ENCODE results near the gene HOXB2.
"Not testable (repeated sequence)": the region's sequence is repeated elsewhere in the genome, so short reads cannot be mapped to it uniquely, and the experiment has no call there.

Gene HOXB2

DNA sequence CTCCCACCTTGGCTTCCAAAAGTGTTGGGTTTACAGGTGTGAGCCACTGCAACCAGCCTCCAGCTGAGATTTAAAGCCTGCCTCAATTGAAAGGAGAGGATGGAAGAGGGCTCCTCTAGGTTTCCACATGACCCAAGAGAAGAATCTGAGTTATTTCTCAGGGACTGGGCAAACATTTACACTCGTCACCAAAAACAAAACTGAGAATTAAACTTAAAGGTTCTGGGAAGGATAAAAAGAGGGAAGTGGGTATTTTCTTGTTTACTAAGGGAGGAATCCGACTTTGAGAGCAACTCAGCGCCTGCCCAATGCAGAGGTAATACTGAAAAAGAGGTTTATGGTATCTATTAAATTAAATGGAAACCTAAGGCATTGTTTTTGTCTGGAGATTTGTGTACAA, 27.4 kb downstream of the HOXB2 start:
- in situ Hi-C loops (cut with MboI; ENCODE audit: low sequenced_read_pairs): no loop called here

- in situ Hi-C loops (cut with MboI; ENCODE audit: low sequenced_read_pairs): no loop called here
Observed at GRCh38 chr17:48515925-48516900, 28.7 kb downstream of the HOXB2 start.

GRCh38 chr17:48514477-48514876, 30.4 kb downstream of the HOXB2 start:
- in situ Hi-C loops (cut with MboI; ENCODE audit: low sequenced_read_pairs): no loop called here

GRCh38 chr17:48513666-48514455, 31.0 kb downstream of the HOXB2 start:
- in situ Hi-C loops (cut with MboI; ENCODE audit: low sequenced_read_pairs): no loop called here

DNA sequence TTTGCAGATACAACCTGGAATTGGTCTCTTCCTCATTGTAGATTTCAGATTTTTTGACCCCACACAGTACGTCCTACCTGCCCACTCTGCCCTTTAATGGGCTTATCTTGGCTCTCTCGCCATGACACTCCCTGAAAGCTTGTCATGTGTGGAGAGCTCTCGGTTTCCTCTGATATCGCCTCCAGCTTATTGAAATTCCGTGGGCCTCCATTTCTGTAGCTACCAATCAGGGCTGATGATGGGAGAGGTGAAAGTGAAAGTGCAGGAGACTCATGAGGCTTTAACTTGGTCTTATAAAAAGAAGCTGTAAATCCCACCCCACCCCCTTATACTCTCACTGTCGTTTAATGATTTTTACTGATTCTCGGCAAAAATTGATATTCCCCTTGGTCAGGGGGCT, 31.8 kb downstream of the HOXB2 start:
- in situ Hi-C loops (cut with MboI; ENCODE audit: low sequenced_read_pairs): no loop called here

DNA sequence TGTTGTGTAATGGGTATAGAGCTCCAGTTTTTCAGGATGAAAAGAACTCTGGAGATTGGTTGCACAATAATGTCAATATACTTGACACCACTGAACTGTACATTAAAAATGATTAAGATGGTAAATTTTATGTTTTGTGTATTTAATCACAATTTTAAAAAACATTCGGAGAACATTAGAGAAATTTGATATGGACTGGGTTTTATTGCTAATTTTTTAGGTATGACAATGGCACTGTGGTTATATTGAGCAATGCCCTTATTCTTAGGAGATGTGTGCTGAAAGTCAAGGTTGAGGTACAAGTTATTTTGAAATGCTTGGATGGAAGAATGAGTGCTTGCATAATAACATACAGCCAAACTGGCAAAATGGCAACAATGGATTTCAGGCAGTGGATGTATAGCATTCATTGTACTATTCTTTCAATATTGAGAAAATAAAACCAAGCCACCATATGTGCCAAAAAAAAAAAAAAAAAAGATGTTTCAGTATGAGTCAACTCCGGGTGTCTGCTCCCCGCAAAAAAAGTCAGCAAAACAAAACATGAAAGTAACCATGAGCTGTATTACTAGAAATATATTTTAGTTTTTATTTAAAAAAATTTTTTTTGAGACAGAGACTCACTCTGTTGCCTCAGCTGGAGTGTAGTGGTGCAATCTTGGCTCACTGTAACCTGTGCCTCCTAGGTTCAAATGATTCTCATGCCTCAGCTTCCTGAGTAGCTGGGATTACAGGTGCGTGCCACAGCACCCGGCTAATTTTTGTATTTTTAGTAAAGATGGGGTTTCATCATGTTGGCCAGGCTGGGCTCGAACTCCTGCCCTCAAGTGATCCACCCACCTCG, 33.9 kb downstream of the HOXB2 start:
- in situ Hi-C loops (cut with MboI; ENCODE audit: low sequenced_read_pairs): no loop called here

DNA sequence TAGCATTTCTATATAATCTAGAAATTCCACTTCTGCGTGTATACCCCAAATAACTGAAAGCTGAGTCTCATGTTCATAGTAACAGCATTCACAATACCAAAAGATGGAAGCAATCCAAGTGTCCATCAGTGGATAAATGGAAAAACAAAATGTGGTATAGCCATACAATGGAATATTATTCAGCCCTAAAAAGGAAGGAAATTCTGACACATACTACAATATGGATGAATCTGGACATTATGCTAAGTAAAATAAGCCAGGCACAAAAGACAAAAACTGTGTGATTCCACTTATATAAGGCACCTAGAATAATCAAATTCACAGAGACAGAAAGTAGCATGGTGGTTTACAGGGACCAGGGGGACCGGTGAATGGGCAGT, 34.5 kb downstream of the HOXB2 start:
- in situ Hi-C loops (cut with MboI; ENCODE audit: low sequenced_read_pairs): no loop called here

DNA sequence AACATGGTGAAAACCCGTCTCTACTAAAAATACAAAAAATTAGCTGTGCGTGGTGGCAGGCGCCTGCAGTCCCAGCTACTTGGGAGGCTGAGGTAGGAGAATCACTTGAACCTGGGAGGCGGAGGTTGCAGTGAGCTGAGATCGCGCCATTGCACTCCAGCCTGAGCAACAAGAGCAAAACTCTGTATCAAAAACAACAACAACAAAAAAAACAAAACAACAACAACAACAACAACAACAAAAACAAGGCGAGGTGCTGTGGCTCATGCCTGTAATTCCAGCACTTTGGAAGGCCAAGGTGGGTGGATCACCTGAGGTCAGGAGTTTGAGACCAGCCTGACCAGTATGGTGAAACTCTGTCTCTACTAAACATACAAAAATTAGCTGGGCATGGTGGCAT, 35.2 kb downstream of the HOXB2 start:
- in situ Hi-C loops (cut with MboI; ENCODE audit: low sequenced_read_pairs): not testable (repeated sequence)

- in situ Hi-C loops (cut with MboI; ENCODE audit: low sequenced_read_pairs): no loop called here
Observed at GRCh38 chr17:48506246-48506645, 38.7 kb downstream of the HOXB2 start.

- in situ Hi-C loops (cut with MboI; ENCODE audit: low sequenced_read_pairs): no loop called here
Observed at GRCh38 chr17:48505788-48506187, 39.1 kb downstream of the HOXB2 start.

- in situ Hi-C loops (cut with MboI; ENCODE audit: low sequenced_read_pairs): no loop called here
Observed at GRCh38 chr17:48504953-48505352, 40.0 kb downstream of the HOXB2 start.

DNA sequence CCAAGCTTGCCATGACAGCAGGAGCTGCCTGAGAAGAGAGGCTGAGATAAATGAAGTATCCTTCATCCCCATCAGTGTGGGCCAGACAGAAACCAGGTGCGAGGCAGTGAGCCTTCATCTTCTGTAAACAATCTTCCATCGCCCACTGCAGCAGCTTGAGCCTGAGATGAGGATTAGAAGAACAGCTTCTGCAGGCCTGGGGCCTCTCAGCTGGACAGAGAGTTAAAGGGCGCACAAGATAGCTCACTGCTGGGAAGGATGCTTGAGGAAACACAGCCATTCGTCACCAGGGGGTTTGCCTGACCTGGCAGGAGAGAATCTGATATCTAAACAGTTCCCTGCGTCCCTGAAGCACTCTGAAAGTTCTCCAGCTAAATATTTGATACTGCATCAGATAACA, 41.2 kb downstream of the HOXB2 start:
- in situ Hi-C loops (cut with MboI; ENCODE audit: low sequenced_read_pairs): no loop called here

- in situ Hi-C loops (cut with MboI; ENCODE audit: low sequenced_read_pairs): no loop called here
Observed at GRCh38 chr17:48502901-48503300, 42.0 kb downstream of the HOXB2 start.

DNA sequence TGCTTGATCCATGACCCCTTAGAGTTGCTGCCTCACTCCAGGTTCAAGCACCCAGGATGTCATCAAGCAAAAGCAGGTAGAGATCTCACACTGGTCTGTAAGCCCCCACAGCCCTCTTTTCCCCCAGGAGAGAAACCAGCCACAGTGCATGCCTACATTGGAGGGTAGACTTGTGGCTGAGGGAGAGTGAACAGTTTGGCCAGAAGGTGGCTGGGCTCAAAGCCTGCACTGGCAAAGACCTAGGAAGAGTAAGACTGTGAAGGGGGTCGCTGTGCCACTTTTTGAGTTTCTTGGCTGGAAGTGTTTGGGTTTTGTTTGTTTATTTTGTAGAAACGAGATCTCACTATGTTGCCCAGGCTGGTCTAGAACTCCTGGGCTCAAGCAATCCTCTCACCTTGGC, 42.6 kb downstream of the HOXB2 start:
- in situ Hi-C loops (cut with MboI; ENCODE audit: low sequenced_read_pairs): no loop called here

GRCh38 chr17:48500435-48501426, 44.2 kb downstream of the HOXB2 start:
- in situ Hi-C loops (cut with MboI; ENCODE audit: low sequenced_read_pairs): no loop called here

GRCh38 chr17:48499735-48500434, 45.0 kb downstream of the HOXB2 start:
- in situ Hi-C loops (cut with MboI; ENCODE audit: low sequenced_read_pairs): no loop called here

- in situ Hi-C loops (cut with MboI; ENCODE audit: low sequenced_read_pairs): no loop called here
Observed at GRCh38 chr17:48499248-48499647, 45.7 kb downstream of the HOXB2 start.

- in situ Hi-C loops (cut with MboI; ENCODE audit: low sequenced_read_pairs): no loop called here
Observed at GRCh38 chr17:48498164-48498850, 46.6 kb downstream of the HOXB2 start.

DNA sequence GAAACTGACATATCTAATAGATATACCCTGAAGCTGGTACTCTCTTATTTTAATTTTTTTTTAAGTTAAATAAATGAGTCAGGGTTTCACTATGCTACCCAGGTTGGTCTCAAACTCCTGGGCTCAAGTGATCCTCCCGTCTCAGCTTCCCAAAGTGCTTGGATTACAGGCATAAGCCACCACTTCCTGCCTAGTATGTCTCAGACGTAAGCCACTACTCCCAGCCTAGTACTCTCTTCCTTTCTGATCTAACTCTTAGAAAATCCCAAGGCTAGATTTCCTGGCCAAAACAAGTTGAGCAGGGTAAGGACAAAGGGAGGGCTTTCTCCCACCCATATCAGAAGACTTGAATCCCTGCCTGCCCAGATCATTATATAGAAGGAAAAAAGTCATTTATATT, 47.8 kb downstream of the HOXB2 start:
- in situ Hi-C loops (cut with MboI; ENCODE audit: low sequenced_read_pairs): no loop called here
